Measurements from ENCODE around the gene ESCO1. TPM values are rescaled to one million over a fixed set of nuclear protein-coding genes. Genes with fewer than 3 reads are reported as not detected.
A peak's percentile ranks its signal among the peaks of the same experiment; 100 is the strongest.
"Not testable (repeated sequence)": the region's sequence is repeated elsewhere in the genome, so short reads cannot be mapped to it uniquely, and the experiment has no call there.

ESCO1 gene, protein sequence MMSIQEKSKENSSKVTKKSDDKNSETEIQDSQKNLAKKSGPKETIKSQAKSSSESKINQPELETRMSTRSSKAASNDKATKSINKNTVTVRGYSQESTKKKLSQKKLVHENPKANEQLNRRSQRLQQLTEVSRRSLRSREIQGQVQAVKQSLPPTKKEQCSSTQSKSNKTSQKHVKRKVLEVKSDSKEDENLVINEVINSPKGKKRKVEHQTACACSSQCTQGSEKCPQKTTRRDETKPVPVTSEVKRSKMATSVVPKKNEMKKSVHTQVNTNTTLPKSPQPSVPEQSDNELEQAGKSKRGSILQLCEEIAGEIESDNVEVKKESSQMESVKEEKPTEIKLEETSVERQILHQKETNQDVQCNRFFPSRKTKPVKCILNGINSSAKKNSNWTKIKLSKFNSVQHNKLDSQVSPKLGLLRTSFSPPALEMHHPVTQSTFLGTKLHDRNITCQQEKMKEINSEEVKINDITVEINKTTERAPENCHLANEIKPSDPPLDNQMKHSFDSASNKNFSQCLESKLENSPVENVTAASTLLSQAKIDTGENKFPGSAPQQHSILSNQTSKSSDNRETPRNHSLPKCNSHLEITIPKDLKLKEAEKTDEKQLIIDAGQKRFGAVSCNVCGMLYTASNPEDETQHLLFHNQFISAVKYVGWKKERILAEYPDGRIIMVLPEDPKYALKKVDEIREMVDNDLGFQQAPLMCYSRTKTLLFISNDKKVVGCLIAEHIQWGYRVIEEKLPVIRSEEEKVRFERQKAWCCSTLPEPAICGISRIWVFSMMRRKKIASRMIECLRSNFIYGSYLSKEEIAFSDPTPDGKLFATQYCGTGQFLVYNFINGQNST
- 21.2 TPM for polyA plus RNA-seq (2013, experiment 1 of 4)
- polyA plus RNA-seq (2013, experiment 2 of 4): 22.8 TPM
- polyA plus RNA-seq (2013, experiment 3 of 4): 17.9 TPM
- 21.3 TPM for polyA plus RNA-seq (2013, experiment 4 of 4)

DNA sequence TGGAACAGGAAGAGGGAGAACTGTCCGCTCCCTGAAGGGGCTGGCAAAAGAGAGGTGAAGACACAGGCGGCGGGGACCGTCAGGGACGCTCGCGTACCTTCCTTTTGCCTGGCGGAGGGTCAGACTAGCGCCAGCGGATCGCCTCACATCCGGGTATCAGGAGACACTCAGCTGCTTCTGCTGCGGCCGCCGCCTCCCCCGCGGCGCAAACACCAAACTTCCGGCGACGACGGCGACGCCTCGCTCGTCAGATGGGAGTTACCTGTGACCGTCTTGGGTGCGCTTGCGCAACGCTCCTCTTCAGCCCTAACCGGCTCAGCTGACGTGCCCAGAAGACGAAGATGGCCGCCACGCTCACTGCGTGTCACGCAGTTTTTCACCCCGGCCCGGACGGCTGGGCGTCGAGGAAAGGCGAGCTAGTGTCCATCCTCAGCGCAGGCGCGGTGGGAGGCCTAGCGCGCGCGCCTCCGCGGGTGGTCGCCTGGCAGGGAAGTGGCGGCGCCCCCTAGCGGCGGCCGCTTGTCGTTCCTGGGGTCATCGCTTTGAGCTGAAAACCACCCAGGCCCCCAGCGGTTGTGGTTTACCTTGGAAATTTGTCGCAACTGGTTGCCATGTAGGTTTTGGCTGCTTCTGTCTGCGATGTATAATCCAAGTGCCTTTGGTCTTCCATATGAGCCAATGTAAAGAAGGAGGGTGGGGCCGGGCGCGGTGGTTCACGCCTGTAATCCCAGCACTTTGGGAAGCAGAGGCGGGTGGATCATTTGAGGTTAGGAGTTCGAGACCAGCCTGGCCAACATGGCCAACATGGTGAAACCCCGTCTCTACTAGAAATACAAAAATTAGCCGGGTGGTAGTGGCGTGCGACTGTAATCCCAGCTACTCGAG lies at the start of gene ESCO1:
Gene ESCO1 (minus strand): TSS at position 179 of the 885 bp plus-strand sequence. CDS start 25,861 bp downstream, outside the sequence.
- H3K36me3 ChIP-seq (ENCODE audit: control insufficient read depth, insufficient read depth, low read length): no peaks in the 10 kb centered on the region
- H3K27me3 ChIP-seq (ENCODE audit: control insufficient read depth, insufficient read depth, low read length, poor library complexity, severe bottlenecking): no peaks in the 10 kb centered on the region
- peak within 1 kb of the TSS; percentile 94 for H3K4me3 ChIP-seq (ENCODE audit: insufficient read depth, low read depth, low read length)
- 9% methylated on average over 74 of the region's 74 CpGs for WGBS, 2 experiments
- H3K9me3 ChIP-seq (ENCODE audit: control insufficient read depth, low read length): no peaks in the 10 kb centered on the region
- peaks cover 6% of the 10 kb centered on the region for H3K4me1 ChIP-seq (ENCODE audit: control insufficient read depth, insufficient read depth, low read length)
- peak within 1 kb of the TSS; percentile 94 for H3K27ac ChIP-seq (ENCODE audit: insufficient read depth, low read depth, low read length, poor library complexity, severe bottlenecking)

DNA sequence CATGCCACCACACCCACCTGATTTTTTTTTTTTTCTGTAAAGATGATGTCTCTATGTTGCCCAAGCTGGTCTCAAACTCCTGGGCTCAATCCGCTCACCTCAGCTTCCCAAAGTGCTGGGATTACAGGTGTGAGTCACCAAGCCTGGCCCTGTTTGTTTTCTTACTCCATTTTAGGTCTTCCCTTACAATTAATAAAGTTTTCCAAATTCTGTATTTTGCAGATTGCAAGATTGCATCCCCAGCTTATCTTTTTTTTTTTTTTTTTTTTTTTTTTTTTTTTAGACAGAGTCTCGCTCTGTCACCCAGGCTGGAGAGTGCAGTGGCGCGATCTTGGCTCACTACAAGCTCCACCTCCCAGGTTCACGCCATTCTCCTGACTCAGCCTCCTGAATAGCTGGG lies 39.9 kb upstream of the ESCO1 start:
- H3K4me3 ChIP-seq (ENCODE audit: insufficient read depth, low read depth, low read length); H3K27me3 ChIP-seq (ENCODE audit: control insufficient read depth, insufficient read depth, low read length, poor library complexity, severe bottlenecking); H3K27ac ChIP-seq (ENCODE audit: insufficient read depth, low read depth, low read length, poor library complexity, severe bottlenecking); H3K4me1 ChIP-seq (ENCODE audit: control insufficient read depth, insufficient read depth, low read length); H3K9me3 ChIP-seq (ENCODE audit: control insufficient read depth, low read length); H3K36me3 ChIP-seq (ENCODE audit: control insufficient read depth, insufficient read depth, low read length): not testable (repeated sequence)
- 97 to 99% methylated on average over 5 of the region's 5 CpGs for WGBS, 2 experiments

DNA sequence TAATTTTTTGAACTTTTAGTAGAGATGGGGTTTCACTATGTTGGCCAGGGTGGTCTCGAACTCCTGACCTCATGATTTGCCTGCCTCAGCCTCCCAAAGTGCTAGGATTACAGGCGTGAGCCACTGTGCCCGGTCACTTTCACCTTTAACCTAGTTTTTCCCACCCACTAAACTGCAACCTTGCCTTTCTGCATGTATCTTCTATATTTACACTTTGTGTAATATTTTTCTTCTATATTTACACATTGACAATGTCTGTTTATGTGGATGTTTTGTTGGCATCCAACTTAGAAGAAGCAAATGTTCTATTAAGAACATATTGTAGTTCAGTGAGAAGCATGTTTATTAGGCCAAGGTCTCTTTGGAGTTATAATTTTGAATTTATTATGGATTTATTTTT lies 38.3 kb upstream of the ESCO1 start:
- WGBS, 2 experiments: 89 to 95% methylated on average over 3 of the region's 3 CpGs
- H3K4me3 ChIP-seq (ENCODE audit: insufficient read depth, low read depth, low read length): no peak overlapping the region
- H3K4me1 ChIP-seq (ENCODE audit: control insufficient read depth, insufficient read depth, low read length): no peaks in the 10 kb centered on the region
- no peak overlapping the region for H3K27ac ChIP-seq (ENCODE audit: insufficient read depth, low read depth, low read length, poor library complexity, severe bottlenecking)
- no peaks in the 10 kb centered on the region for H3K27me3 ChIP-seq (ENCODE audit: control insufficient read depth, insufficient read depth, low read length, poor library complexity, severe bottlenecking)
- no peaks in the 10 kb centered on the region for H3K36me3 ChIP-seq (ENCODE audit: control insufficient read depth, insufficient read depth, low read length)
- H3K9me3 ChIP-seq (ENCODE audit: control insufficient read depth, low read length): no peaks in the 10 kb centered on the region

DNA sequence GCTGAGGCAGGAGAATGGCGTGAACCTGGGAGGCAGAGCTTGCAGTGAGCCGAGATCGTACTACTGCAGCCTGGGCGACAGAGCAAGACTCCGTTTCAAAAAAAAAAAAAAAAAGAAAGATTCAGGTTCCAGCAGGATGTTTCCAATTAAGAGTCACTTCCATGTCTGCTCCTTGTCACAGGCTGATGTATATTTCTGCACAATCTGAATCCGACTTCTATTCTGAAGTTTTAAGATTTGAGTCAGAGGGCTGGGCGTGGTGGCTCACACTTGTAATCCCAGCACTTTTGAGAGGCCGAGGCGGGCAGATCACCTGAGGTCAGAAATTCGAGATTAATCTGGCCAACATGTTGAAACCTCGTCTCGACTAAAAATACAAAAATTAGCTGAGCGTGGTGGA lies 36.3 kb upstream of the ESCO1 start:
- Histone ChIP-seq H3K27me3 (ENCODE audit: control insufficient read depth, insufficient read depth, low read length, poor library complexity, severe bottlenecking) (no peaks in the 10 kb centered on the region), H3K4me1 (ENCODE audit: control insufficient read depth, insufficient read depth, low read length) (no peaks in the 10 kb centered on the region), H3K36me3 (ENCODE audit: control insufficient read depth, insufficient read depth, low read length) (no peaks in the 10 kb centered on the region), H3K9me3 (ENCODE audit: control insufficient read depth, low read length) (no peaks in the 10 kb centered on the region), H3K27ac (ENCODE audit: insufficient read depth, low read depth, low read length, poor library complexity, severe bottlenecking) (no peak overlapping the region), H3K4me3 (ENCODE audit: insufficient read depth, low read depth, low read length) (no peak overlapping the region)
- 93 to 96% methylated on average over 13 of the region's 13 CpGs for WGBS, 2 experiments

DNA sequence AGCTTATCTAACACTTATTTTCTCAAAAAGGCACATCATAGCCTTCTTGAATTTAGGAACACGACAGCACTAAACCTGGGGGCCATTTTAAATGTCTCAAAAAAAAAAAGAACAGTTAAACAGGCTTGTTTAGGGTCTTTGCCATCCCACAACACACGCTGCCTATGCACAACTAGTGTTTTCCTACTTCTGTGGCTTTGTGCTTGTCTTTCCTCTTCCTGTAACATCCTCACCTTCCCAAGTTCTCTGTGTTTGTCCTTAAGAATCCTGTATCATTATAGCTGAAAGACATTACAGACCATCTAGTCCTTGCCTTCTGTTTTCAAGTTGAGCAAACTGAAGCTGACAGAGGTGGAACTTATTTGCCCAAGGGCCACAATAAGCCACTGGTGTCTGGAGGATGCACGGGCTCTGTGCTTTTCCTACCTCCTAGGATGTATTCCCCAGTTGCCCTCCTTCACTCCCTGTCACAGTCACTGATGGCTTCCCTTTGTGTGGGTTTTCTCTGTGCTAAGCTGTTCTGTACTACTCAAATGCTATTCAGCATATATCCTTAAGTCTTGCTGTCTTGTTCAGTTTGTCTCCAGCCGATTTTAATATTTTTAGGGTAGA lies 34.2 kb upstream of the ESCO1 start:
- no peak overlapping the region for H3K4me3 ChIP-seq (ENCODE audit: insufficient read depth, low read depth, low read length)
- H3K27me3 ChIP-seq (ENCODE audit: control insufficient read depth, insufficient read depth, low read length, poor library complexity, severe bottlenecking): no peaks in the 10 kb centered on the region
- no peaks in the 10 kb centered on the region for H3K9me3 ChIP-seq (ENCODE audit: control insufficient read depth, low read length)
- no peak overlapping the region for H3K27ac ChIP-seq (ENCODE audit: insufficient read depth, low read depth, low read length, poor library complexity, severe bottlenecking)
- peaks cover 18% of the 10 kb centered on the region for H3K36me3 ChIP-seq (ENCODE audit: control insufficient read depth, insufficient read depth, low read length)
- 92 to 97% methylated on average over 4 of the region's 4 CpGs for WGBS, 2 experiments
- no peaks in the 10 kb centered on the region for H3K4me1 ChIP-seq (ENCODE audit: control insufficient read depth, insufficient read depth, low read length)

DNA sequence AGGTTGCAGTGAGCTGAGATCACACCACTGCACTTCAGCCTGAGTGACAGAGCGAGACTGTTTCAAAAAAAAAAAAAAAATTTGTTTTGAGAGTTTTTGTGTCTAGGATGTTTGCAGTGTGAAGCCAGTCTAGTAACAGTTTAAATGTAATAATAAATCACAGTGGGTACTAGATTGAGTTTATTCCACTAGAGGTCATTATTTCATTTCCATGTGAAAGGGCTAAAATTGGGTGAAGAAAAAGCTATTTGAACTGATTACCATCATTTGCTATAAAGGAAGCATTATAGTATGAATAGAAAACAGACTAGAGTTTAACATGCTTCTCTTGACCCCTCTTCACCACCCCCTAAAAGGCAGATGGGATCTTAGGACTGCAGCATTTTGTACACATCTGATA lies 31.9 kb upstream of the ESCO1 start:
- no peak overlapping the region for H3K4me3 ChIP-seq (ENCODE audit: insufficient read depth, low read depth, low read length)
- H3K4me1 ChIP-seq (ENCODE audit: control insufficient read depth, insufficient read depth, low read length): no peaks in the 10 kb centered on the region
- 89 to 100% methylated on average over 1 of the region's 1 CpG for WGBS, 2 experiments
- peaks cover 38% of the 10 kb centered on the region for H3K36me3 ChIP-seq (ENCODE audit: control insufficient read depth, insufficient read depth, low read length)
- H3K27ac ChIP-seq (ENCODE audit: insufficient read depth, low read depth, low read length, poor library complexity, severe bottlenecking): no peak overlapping the region
- H3K27me3 ChIP-seq (ENCODE audit: control insufficient read depth, insufficient read depth, low read length, poor library complexity, severe bottlenecking): no peaks in the 10 kb centered on the region
- no peaks in the 10 kb centered on the region for H3K9me3 ChIP-seq (ENCODE audit: control insufficient read depth, low read length)

DNA sequence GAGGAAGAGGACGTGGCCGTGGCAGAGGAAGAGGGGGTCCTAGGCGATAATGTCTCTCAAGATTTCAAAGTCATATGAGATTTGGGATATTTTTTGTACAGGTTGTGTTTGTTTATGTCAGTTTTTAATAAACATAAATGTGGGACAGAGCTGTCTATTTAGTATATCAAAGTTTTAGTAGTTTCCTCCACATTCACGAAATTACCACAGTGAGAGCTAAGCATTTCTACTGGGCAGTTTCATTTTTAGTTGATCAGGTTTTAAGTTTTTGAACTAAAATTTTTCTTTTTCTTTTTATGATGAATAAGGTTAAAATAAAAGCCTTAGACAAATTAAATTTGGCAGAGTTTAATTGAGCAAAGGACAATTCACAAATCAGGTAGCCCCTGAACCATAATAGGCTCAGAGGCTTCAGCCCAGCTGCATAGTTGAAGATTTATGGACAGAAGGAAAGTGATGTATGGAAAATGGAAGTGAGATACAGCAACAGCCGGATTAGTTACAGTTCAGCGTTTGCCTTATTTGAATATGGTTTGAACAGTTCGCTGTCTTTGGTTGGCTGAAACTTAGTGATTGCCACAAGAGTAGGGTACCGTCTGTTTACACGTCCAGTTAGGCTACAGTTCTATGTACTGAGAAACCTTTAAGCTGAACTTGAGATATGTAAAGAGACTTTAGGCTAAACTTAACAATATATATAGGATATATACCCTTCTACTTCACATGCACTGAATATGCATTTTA lies 28.8 kb upstream of the ESCO1 start:
- Histone ChIP-seq H3K27me3 (ENCODE audit: control insufficient read depth, insufficient read depth, low read length, poor library complexity, severe bottlenecking) (no peaks in the 10 kb centered on the region), H3K36me3 (ENCODE audit: control insufficient read depth, insufficient read depth, low read length) (peaks cover 59% of the 10 kb centered on the region), H3K27ac (ENCODE audit: insufficient read depth, low read depth, low read length, poor library complexity, severe bottlenecking) (no peak overlapping the region), H3K4me3 (ENCODE audit: insufficient read depth, low read depth, low read length) (no peak overlapping the region), H3K9me3 (ENCODE audit: control insufficient read depth, low read length) (no peaks in the 10 kb centered on the region), H3K4me1 (ENCODE audit: control insufficient read depth, insufficient read depth, low read length) (no peaks in the 10 kb centered on the region)
- WGBS, 2 experiments: 95 to 96% methylated on average over 9 of the region's 9 CpGs

DNA sequence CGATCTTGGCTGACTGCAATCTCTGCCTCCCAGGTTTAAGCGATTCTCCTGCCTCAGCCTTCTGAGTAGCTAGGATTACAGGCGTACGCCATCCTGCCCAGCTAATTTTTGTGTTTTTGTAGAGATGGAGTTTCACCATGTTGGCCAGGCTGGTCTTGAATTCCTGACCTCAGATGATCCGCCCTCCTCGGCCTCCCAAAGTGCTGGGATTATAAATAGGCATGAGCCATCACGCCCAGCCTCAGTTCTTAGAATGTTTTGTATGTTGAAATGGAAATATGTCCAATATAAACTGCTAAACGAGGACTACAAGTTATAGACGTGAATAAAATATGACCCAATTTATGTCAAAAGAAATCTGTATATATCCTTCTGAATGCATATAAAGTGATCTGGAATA lies 21.1 kb upstream of the ESCO1 start:
- H3K27me3 ChIP-seq (ENCODE audit: control insufficient read depth, insufficient read depth, low read length, poor library complexity, severe bottlenecking); H3K9me3 ChIP-seq (ENCODE audit: control insufficient read depth, low read length); H3K27ac ChIP-seq (ENCODE audit: insufficient read depth, low read depth, low read length, poor library complexity, severe bottlenecking); H3K4me1 ChIP-seq (ENCODE audit: control insufficient read depth, insufficient read depth, low read length); H3K4me3 ChIP-seq (ENCODE audit: insufficient read depth, low read depth, low read length): not testable (repeated sequence)
- 92 to 93% methylated on average over 7 to 9 of the region's 9 CpGs for WGBS, 2 experiments
- peaks cover 25% of the 10 kb centered on the region for H3K36me3 ChIP-seq (ENCODE audit: control insufficient read depth, insufficient read depth, low read length)

Data from ectodermal cell (in vitro differentiated cells).